Heart left ventricle (tissue), 16 donors: Measurements from ENCODE around the gene ZNF366. TPM values are rescaled to one million over a fixed set of nuclear protein-coding genes. Genes with fewer than 3 reads are reported as not detected.

Experiments used
- ATAC-seq, 4 donors: fragments of 200-7000 bp; cut with Tn5 transposase; one replicate each; pipeline ENCODE4 v1.9.1; 2020 to 2022; ENCODE audit warnings: moderate library complexity in 4 of 4, mild to moderate bottlenecking in 3 of 4, moderate number of reproducible peaks in 1 of 4
- DNase-seq, 5 donors: peaks; one replicate each; pipeline ENCODE4 v3.0.0-alpha.2; 2020
- H3K27ac ChIP-seq, 12 donors: fragments of 200-600 bp; sonication (generic) in 4 of 12; one replicate each; pipeline versions ENCODE4 v1.5.0 to v1.8.0; 2016 to 2022; ENCODE audit warnings: mild to moderate bottlenecking in 2 of 12
- H3K27me3 ChIP-seq, 9 donors: fragments of 200-600 bp; sonication (generic) in 2 of 9; one replicate each; pipeline versions ENCODE4 v1.5.1 to v1.8.0; 2016 to 2022; ENCODE audit warnings: mild to moderate bottlenecking in 3 of 9
- H3K36me3 ChIP-seq, 9 donors: fragments of 200-600 bp; sonication (generic) in 2 of 9; one replicate each; pipeline versions ENCODE4 v1.5.0 to v1.8.0; 2018 to 2022; ENCODE audit warnings: mild to moderate bottlenecking in 2 of 9
- H3K4me1 ChIP-seq, 12 donors: fragments of 200-600 bp; sonication (generic) in 4 of 12; one replicate each; pipeline versions ENCODE4 v1.5.0 to v1.8.0; 2016 to 2022; ENCODE audit warnings: mild to moderate bottlenecking in 3 of 12
- H3K4me3 ChIP-seq, 12 donors: fragments of 200-600 bp; sonication (generic) in 4 of 12; one replicate each; pipeline versions ENCODE4 v1.5.0 to v1.8.0; 2017 to 2022; ENCODE audit warnings: mild to moderate bottlenecking in 9 of 12, moderate library complexity in 4 of 12
- H3K9me3 ChIP-seq, 12 donors: fragments of 200-600 bp; sonication (generic) in 4 of 12; one replicate each; pipeline versions ENCODE4 v1.5.0 to v1.8.0; 2016 to 2022; ENCODE audit warnings: mild to moderate bottlenecking in 1 of 12
- POLR2A ChIP-seq, 2 donors: fragments of 450-650 bp; IDR thresholded peaks; one replicate each; pipeline ENCODE4 v1.6.1; 2017; ENCODE audit warnings: antibody characterized with exemption in 2 of 2, mild to moderate bottlenecking in 2 of 2, moderate library complexity in 2 of 2
- WGBS, 4 donors: extraction: QIAGEN DNeasy Blood & Tissue Kit in 2 of 4; methylation state at CpG; one replicate each; pipeline versions ENCODE4 v1.1.5 to v1.1.7; 2013 to 2018; 5-methylcytosine and 5-hydroxymethylcytosine counted together
- intact Hi-C, 10 donors: fragments of 100-400 bp; cut with DNase I; formaldehyde crosslinking; loops; one replicate each; pipeline versions ENCODE4 v1.11.1 to v1.14.2; 2022
- polyA plus RNA-seq, 2 donors: library from polyadenylated mRNA; stranded (reverse); fragments of 200-250 nt; gene quantifications; one replicate each; pipeline ENCODE4 v1.2.3, GENCODE V29; 2013
- total RNA-seq, 9 donors: library from RNA; depleted of rRNA in 2 of 9; stranded (reverse); fragments of >200 nt in 2 of 9; fragmentation: NEBNext Ultra II Directional in 3 of 9; extraction: Animal tissue kit (Norgen Biotek cat#: 25700) in 3 of 9; gene quantifications; one replicate each; pipeline versions ENCODE4 v1.1.0 to v1.2.4, GENCODE V29; 2016 to 2023
- TF ChIP-seq, protein P1 (sequence below), 12 donors: fragments of 200-600 bp; sonication (generic) in 4 of 12; IDR thresholded peaks; one replicate each; pipeline versions ENCODE4 v1.5.0 to v1.8.0; 2018 to 2022; ENCODE audit warnings: antibody characterized with exemption in 12 of 12, mild to moderate bottlenecking in 5 of 12
- donor health status: ischemic (EF 13 %, LVEDD 7.1; RV severe dilation, severe dysfunction).
- donor health status: healthy with polysubstance abuse.
- donor health status: DM: no; HTN: yes; CAD: no.
- donor health status: DM: no; HTN: no; CAD: no.
- donor health status: ischemic (EF 25% LVEDD 6.9; RV normal size, moderate dysfunction).
- donor health status: ischemic (EF 25% LVEDD 5.7; RV mildly dilated, moderate dysfunction).
- donor health status: healthy.
- donor health status: DM: yes; HTN: yes; CAD: no.
- donor health status: ischemic (EF 35%, LVEDD 5.7; RV mildly dilated, moderate dysfunction).
- donor health status: nonischemic (EF 11% LVEDD 7.7; RV severe dilation, severe dysfunction).
- donor health status: DM: yes; HTN: yes; CAD: no.
- donor health status: PGD.
- donor health status: ischemic (EF 29% LVEDD 5.4; RV normal size, mild dysfunction).
- donor health status: nonischemic (EF 23%, LVEDD 6.1; RV moderate dilation, normal function).

Gene ZNF366
- total and polyA plus RNA-seq, 11 donors, result 2.1 to 18.5 (median 5.5) TPM

DNA sequence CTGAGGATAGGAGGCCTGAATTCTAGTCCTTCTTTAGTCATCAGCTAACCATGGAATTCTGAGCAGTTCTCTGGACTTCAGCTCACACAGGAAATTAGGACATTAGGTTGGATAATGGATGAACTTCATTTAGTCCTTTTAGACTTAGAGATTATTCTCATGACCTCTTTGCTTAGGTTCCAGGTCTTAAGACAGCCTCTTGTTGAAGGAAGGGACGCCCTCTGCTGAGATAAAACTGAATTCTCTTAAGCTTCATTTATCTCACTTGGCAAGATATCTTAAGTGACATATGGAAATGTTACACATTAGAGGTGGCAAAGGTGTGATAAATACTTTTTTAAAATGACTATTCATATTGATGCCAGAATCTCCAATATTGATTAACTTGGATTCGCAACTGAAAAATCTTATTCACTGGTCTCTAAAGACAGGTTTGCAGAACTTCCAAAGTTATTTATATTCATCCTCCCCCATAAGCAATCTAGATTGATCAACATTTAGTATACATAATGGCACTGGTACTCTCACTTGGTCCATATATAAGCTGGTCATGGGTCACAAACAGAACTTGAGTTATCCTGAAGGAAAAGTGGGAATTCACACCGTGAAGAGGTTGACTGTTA lies 16.9 kb upstream of the ZNF366 start:
- Histone ChIP-seq H3K9me3 (peaks cover 0 to 21% (median 0%) of the 10 kb centered on the region in 12 donors), H3K36me3 (no peaks in the 10 kb centered on the region), H3K4me1 (peaks cover 0 to 13% (median 3%) of the 10 kb centered on the region in 12 donors), H3K27ac (peak overlapping the region in 3 of 12 donors; percentile 23 to 45 (median 26)), H3K27me3 (no peaks in the 10 kb centered on the region), H3K4me3 (no peak overlapping the region)
- 49 to 55% (median 53%) methylated on average over 3 of the region's 3 CpGs for WGBS, 4 donors
- intact Hi-C loops, result loop anchor here (1.0 to 5.0 kb wide), 4 partner anchors 72 to 159 kb away; no protein-coding TSS in a partner anchor
- no peak for DNase-seq
- ATAC-seq, result peak in 3 of 4 donors; percentile 75 to 86 (median 76)
- TF ChIP-seq, protein P1, sequence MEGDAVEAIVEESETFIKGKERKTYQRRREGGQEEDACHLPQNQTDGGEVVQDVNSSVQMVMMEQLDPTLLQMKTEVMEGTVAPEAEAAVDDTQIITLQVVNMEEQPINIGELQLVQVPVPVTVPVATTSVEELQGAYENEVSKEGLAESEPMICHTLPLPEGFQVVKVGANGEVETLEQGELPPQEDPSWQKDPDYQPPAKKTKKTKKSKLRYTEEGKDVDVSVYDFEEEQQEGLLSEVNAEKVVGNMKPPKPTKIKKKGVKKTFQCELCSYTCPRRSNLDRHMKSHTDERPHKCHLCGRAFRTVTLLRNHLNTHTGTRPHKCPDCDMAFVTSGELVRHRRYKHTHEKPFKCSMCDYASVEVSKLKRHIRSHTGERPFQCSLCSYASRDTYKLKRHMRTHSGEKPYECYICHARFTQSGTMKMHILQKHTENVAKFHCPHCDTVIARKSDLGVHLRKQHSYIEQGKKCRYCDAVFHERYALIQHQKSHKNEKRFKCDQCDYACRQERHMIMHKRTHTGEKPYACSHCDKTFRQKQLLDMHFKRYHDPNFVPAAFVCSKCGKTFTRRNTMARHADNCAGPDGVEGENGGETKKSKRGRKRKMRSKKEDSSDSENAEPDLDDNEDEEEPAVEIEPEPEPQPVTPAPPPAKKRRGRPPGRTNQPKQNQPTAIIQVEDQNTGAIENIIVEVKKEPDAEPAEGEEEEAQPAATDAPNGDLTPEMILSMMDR (IDR thresholded peaks at IDR 0.05), result peak; percentile 55 to 83 (median 72)
- TF ChIP-seq POLR2A (IDR thresholded peaks at IDR 0.05), result no peak

DNA sequence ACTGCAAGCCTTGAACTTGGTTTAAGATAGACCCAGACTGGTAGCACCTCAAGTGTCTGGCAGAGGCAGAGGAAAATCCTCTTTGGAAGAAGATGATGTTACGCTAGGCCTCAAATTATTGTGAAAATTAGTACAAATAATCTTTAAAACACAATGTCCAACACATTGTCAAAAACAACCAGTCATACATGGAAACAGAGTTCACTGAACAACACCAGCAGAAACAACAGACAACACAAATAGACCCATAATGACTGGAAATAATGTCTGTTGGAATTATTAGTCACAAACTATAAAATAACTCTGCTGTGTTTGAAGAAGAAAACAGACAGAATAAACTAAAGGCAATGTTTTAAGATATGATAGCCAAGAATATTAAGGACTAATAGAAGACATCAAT lies 15.4 kb upstream of the ZNF366 start:
- peaks cover 0 to 26% (median 15%) of the 10 kb centered on the region in 12 donors for H3K4me1 ChIP-seq
- no peak for TF ChIP-seq POLR2A (IDR thresholded peaks at IDR 0.05)
- TF ChIP-seq, protein P1 (IDR thresholded peaks at IDR 0.05), result no peak
- H3K36me3 ChIP-seq, result no peaks in the 10 kb centered on the region
- no peak for DNase-seq
- ATAC-seq, result no peak
- H3K9me3 ChIP-seq, result peaks cover 0 to 22% (median 0%) of the 10 kb centered on the region in 12 donors
- intact Hi-C loops, result loop anchor here in 3 of 10 donors (2.0 to 5.0 kb wide), 2 partner anchors 70 to 156 kb away; no protein-coding TSS in a partner anchor
- H3K27me3 ChIP-seq, result no peaks in the 10 kb centered on the region
- WGBS, 4 donors, result 97 to 100% (median 99%) methylated on average over 1 of the region's 1 CpG
- H3K4me3 ChIP-seq, result no peak overlapping the region
- H3K27ac ChIP-seq, result no peak overlapping the region

DNA sequence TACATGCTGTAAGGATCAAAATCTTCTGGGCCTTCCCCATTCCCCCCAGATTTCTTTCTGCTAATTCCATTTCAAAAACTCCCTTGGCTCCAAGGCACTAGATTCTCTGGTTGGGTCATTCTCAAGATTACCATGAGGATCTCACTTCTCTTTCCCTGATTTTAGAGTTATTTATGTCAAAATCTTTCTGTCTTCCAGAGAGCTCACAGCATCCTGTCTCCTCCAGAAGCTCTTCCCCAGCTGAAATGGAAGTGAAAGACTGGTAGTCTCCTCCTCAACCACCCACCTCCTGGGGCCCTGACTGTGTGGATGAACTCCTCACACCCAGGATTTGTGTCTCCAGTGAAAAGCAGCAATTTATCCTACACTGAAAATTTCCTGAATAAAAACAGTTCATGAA lies 11.9 kb upstream of the ZNF366 start:
- peak overlapping the region in 11 of 12 donors; percentile 2 to 83 (median 64) for H3K27ac ChIP-seq
- peaks cover 0 to 31% (median 15%) of the 10 kb centered on the region in 12 donors for H3K4me1 ChIP-seq
- H3K9me3 ChIP-seq, result peaks cover 0 to 22% (median 0%) of the 10 kb centered on the region in 12 donors
- TF ChIP-seq POLR2A (IDR thresholded peaks at IDR 0.05), result no peak
- TF ChIP-seq, protein P1 (IDR thresholded peaks at IDR 0.05), result no peak
- no peak overlapping the region for H3K4me3 ChIP-seq
- DNase-seq (no peak), ATAC-seq (no peak)
- no peaks in the 10 kb centered on the region for H3K36me3 ChIP-seq
- intact Hi-C loops, result loop anchor here in 1 of 10 donors (2.0 kb wide), 1 partner anchor 66 kb away; no protein-coding TSS in a partner anchor
- H3K27me3 ChIP-seq, result no peaks in the 10 kb centered on the region

DNA sequence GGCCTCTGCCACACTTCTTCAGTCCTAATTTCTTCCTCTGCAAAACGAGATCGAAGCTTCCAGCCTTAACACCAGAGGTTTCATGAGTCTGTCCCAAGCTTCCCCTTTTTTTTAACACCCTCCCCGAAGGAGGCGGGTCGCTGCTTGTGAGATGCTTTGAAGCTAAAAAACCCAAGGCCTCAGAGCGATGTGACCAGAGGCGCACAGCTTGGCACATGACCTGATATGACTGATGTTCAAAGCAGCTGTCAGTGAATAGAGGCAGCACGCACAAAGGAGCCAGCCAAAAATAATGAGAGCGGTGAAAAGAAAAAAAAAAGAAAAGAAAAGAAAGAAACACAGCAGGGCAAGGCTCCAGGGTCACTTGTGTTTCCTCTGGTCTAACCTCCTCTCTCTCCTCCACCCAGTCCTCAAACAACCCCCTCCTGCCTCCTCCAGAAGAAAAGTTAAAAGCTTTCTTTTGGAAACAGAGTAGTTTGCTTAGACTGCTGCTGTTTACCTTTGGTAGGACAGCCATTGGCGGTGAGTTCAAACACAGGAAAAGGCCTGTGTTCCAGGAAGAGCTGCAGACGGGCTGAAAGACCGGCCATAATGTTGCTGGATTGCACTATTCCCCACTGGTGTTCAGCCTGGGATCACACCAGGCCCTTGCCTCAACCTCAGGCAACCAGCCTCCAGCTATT lies 10.9 kb upstream of the ZNF366 start:
- peak overlapping the region; percentile 45 to 83 (median 67) for H3K27ac ChIP-seq
- peaks cover 0 to 27% (median 11%) of the 10 kb centered on the region in 12 donors for H3K4me1 ChIP-seq
- peak; percentile 49 to 86 (median 84) for ATAC-seq
- TF ChIP-seq POLR2A (IDR thresholded peaks at IDR 0.05), result no peak
- TF ChIP-seq, protein P1 (IDR thresholded peaks at IDR 0.05), result no peak
- H3K36me3 ChIP-seq, result no peaks in the 10 kb centered on the region
- WGBS, 4 donors, result 37 to 58% (median 47%) methylated on average over 12 of the region's 12 CpGs
- H3K27me3 ChIP-seq, result no peaks in the 10 kb centered on the region
- intact Hi-C loops, result loop anchor here in 1 of 10 donors (2.0 kb wide), 1 partner anchor 65 kb away; no protein-coding TSS in a partner anchor
- H3K4me3 ChIP-seq, result no peak overlapping the region
- peaks cover 0 to 22% (median 0%) of the 10 kb centered on the region in 12 donors for H3K9me3 ChIP-seq
- DNase-seq, result peak; percentile 35 to 73 (median 54)
